Measurements from ENCODE around the gene DTHD1.

- TF ChIP-seq POLR2A (IDR thresholded peaks at IDR 0.05) (no peak), CTCF (IDR thresholded peaks at IDR 0.05) (no peak)
These were observed 35.2 kb downstream of the DTHD1 start for GRCh38 chr4:36316607-36317006.

Measured in sigmoid colon (tissue), 3 donors.